Body of pancreas (tissue), 4 donors: ENCODE results near the gene VWA5B1. TPM values are rescaled to one million over a fixed set of nuclear protein-coding genes. Genes with fewer than 3 reads are reported as not detected.
A peak's percentile ranks its signal among the peaks of the same experiment; 100 is the strongest.

ENCODE experiments used
- ATAC-seq: fragments of 150-250 bp; one replicate; pipeline ENCODE4 v1.9.1; 2016
- DNase-seq, 4 donors: peaks; one replicate each; pipeline ENCODE4 v3.0.0-alpha.2; 2019
- H3K27ac ChIP-seq, 4 donors: fragments of 200-600 bp; sonication (generic); 1 replicate in 3 of 4; 2 replicates in 1 of 4; pipeline versions ENCODE4 v1.5.1 to v1.6.1; 2016 to 2019; ENCODE audit warnings: mild to moderate bottlenecking in 1 of 4, mixed read lengths in 1 of 4, moderate library complexity in 1 of 4
- H3K27me3 ChIP-seq, 2 donors: fragments of 200-600 bp; sonication (generic); one replicate each; pipeline ENCODE4 v1.6.0; 2016; ENCODE audit warnings: mild to moderate bottlenecking in 1 of 2
- H3K36me3 ChIP-seq, 2 donors: fragments of 200-600 bp; sonication (generic); replicated peaks in 1 of 2; 2 replicates each; pipeline ENCODE4 v1.5.1; 2016; ENCODE audit warnings: low read depth in 2 of 2; ENCODE audit not compliant: insufficient read depth in 1 of 2
- H3K4me1 ChIP-seq: fragments of 200-600 bp; sonication (generic); one replicate; pipeline ENCODE4 v1.6.0; 2016
- H3K4me3 ChIP-seq, 2 donors: fragments of 200-600 bp; sonication (generic); 1 replicate in 1 of 2; 2 replicates in 1 of 2; pipeline ENCODE4 v1.5.1; 2016 to 2019
- H3K9me3 ChIP-seq, 3 donors: fragments of 200-600 bp; sonication (generic); 1 replicate in 2 of 3; 2 replicates in 1 of 3; pipeline ENCODE4 v1.5.1; 2016
- POLR2A ChIP-seq, 3 donors: fragments of 450-650 bp; IDR thresholded peaks; one replicate each; pipeline ENCODE4 v1.6.1; 2016; ENCODE audit warnings: antibody characterized with exemption in 3 of 3, mild to moderate bottlenecking in 2 of 3
- WGBS, 2 donors: methylation state at CpG; one replicate each; pipeline ENCODE4 v1.1.5; 2017; 5-methylcytosine and 5-hydroxymethylcytosine counted together
- intact Hi-C: fragments of 100-400 bp; cut with DNase I; formaldehyde crosslinking; loops from one replicate; pipeline ENCODE4 v1.15.1; 2023
- total RNA-seq, 2 donors: library from RNA; depleted of rRNA; stranded (reverse); fragments of >200 nt; gene quantifications; one replicate each; pipeline ENCODE4 v1.1.0, GENCODE V29; 2016
- TF ChIP-seq, protein P1 (sequence below), 7 experiments: fragments of 450-650 bp in 4 of 7; fragments of 200-600 bp in 3 of 7; sonication (generic) in 3 of 7; IDR thresholded peaks; one replicate each; pipeline ENCODE4 v1.5.1; 2016 to 2019; ENCODE audit warnings: antibody characterized with exemption in 7 of 7

The VWA5B1 gene
- total RNA-seq, 2 donors from 2014 or later, result not detected

DNA sequence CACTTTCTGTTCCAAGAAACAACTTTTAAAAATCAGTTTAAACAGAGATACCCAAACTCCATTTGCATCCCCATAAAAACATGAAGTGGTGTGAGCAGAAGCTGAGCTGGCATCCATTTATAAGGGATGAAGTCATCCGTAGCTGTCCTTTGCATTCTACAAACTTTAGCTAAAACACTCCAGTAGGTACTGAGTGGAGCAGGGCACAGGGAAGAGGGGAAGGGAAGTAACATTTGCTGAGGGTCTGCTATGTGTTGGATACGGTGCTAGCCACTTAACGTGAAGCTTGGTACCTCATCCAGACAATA is 32.9 kb downstream of the VWA5B1 start:
- TF ChIP-seq POLR2A (IDR thresholded peaks at IDR 0.05), result no peak
- TF ChIP-seq, protein P1, sequence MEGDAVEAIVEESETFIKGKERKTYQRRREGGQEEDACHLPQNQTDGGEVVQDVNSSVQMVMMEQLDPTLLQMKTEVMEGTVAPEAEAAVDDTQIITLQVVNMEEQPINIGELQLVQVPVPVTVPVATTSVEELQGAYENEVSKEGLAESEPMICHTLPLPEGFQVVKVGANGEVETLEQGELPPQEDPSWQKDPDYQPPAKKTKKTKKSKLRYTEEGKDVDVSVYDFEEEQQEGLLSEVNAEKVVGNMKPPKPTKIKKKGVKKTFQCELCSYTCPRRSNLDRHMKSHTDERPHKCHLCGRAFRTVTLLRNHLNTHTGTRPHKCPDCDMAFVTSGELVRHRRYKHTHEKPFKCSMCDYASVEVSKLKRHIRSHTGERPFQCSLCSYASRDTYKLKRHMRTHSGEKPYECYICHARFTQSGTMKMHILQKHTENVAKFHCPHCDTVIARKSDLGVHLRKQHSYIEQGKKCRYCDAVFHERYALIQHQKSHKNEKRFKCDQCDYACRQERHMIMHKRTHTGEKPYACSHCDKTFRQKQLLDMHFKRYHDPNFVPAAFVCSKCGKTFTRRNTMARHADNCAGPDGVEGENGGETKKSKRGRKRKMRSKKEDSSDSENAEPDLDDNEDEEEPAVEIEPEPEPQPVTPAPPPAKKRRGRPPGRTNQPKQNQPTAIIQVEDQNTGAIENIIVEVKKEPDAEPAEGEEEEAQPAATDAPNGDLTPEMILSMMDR (IDR thresholded peaks at IDR 0.05), result no peak
- 64 to 92% methylated on average over 3 of the region's 3 CpGs for WGBS, 2 donors
- H3K27ac ChIP-seq, result no peak overlapping the region

DNA sequence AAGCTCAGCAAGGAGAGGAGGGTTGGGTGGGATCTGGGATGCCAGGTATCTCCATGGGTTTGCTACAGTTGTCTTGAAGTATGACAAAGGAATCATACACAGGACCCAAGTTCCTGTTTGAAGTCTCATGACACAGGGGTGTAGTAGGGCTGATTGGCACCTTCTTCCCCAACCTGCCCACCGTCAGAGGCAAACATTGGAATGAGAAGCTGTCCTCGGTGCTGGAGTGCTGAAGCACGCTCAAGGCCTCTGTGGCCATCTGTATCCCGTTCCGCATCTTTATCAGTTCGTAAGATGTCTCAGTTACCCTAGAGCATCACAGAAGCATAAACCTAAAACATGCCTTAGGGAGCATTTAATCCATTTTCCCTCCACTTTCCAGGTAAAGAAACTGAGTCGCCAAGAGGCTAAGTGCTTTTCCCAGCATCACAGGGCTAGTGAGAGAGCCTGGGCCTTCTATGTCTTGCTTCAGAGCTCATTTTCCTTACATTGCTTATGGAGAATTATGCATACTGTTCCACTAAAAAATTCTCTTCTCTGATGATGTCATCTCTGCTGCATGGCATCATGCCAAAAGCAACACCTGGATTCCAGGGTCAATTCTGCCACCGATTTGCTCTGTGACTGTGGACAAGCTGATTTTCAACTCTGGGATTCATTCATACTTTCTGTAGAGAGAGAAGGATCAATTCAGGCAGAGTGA is 34.2 kb downstream of the VWA5B1 start:
- no peaks in the 10 kb centered on the region for H3K36me3 ChIP-seq
- peaks cover 6% of the 10 kb centered on the region for H3K4me1 ChIP-seq
- DNase-seq, result peak in 2 of 4 donors; percentile 37 to 39
- no peak overlapping the region for H3K4me3 ChIP-seq
- no peaks in the 10 kb centered on the region for H3K9me3 ChIP-seq
- no peak overlapping the region for H3K27ac ChIP-seq
- TF ChIP-seq, protein P1 (IDR thresholded peaks at IDR 0.05), result no peak
- no peak for TF ChIP-seq POLR2A (IDR thresholded peaks at IDR 0.05)
- 72 to 80% methylated on average over 8 of the region's 8 CpGs for WGBS, 2 donors
- no peak for ATAC-seq
- intact Hi-C loops, result no loop called here
- no peaks in the 10 kb centered on the region for H3K27me3 ChIP-seq

More for the DNA sequence above, 32.9 kb downstream of the VWA5B1 start:
- DNase-seq (no peak), ATAC-seq (no peak)
- no peaks in the 10 kb centered on the region for H3K27me3 ChIP-seq
- no peaks in the 10 kb centered on the region for H3K9me3 ChIP-seq
- intact Hi-C loops, result no loop called here
- H3K36me3 ChIP-seq, result no peaks in the 10 kb centered on the region
- H3K4me3 ChIP-seq, result no peak overlapping the region
- peaks cover 6% of the 10 kb centered on the region for H3K4me1 ChIP-seq

DNA sequence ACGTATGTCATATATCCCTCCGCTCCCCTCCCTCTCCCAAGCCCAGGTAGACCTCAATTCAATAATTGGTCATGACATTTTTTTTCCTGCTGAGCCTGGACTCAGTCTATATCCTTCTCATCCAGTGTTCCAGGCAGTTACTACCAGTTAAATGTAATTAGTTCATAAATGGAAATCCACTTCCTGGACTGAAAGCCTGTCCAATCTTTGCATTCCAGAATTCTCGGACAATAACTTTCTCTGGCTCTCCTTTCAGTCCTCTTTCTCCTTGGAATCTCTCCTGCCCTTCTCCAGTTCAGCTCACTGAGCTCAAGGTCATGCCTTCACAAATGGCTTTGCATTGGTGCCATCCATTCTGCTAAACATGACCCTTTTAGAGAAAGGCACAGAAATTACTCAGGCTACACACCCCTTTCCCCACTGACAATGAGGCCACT is 34.8 kb downstream of the VWA5B1 start:
- intact Hi-C loops, result no loop called here
- Histone ChIP-seq H3K27me3 (no peaks in the 10 kb centered on the region), H3K36me3 (no peaks in the 10 kb centered on the region), H3K9me3 (no peaks in the 10 kb centered on the region), H3K27ac (no peak overlapping the region), H3K4me1 (peaks cover 6% of the 10 kb centered on the region), H3K4me3 (no peak overlapping the region)
- no peak for DNase-seq
- no peak for ATAC-seq
- WGBS, 2 donors, result 43 to 49% methylated on average over 3 of the region's 3 CpGs
- TF ChIP-seq POLR2A (IDR thresholded peaks at IDR 0.05), result no peak
- TF ChIP-seq, protein P1 (IDR thresholded peaks at IDR 0.05), result no peak

DNA sequence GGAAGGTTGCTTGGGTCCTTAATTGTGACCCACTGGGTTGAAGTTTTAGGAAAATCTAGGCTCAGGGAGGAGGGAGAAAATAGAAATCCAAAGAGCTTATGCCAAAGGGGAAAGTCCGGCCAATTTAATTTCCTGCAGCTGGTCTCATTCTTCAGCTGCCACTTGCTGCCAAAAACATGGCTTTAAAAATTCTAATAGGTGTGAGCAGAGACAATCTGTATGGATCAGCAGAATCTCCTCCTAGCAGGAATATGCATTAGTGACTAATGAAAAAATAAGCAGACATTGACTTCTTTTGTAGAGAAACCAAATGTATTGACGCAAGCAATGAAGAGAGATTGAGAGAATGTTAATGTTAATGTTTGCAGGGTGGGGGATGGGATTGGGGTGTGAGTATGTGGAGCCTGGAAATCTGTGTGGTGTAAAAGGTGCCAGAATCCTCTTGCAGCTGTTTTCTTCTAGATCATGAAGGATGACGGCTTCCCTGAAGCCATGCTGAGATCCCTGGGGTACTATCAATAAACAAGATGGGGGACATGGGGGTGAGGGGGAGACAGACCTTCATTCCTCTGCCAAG is 35.3 kb downstream of the VWA5B1 start:
- H3K4me3 ChIP-seq, result no peak overlapping the region
- H3K9me3 ChIP-seq, result no peaks in the 10 kb centered on the region
- no peaks in the 10 kb centered on the region for H3K27me3 ChIP-seq
- intact Hi-C loops, result no loop called here
- WGBS, 2 donors, result 48 to 50% methylated on average over 3 of the region's 3 CpGs
- H3K27ac ChIP-seq, result no peak overlapping the region
- peaks cover 6% of the 10 kb centered on the region for H3K4me1 ChIP-seq
- no peak for ATAC-seq
- no peak for TF ChIP-seq POLR2A (IDR thresholded peaks at IDR 0.05)
- TF ChIP-seq, protein P1 (IDR thresholded peaks at IDR 0.05), result no peak
- DNase-seq, result no peak
- H3K36me3 ChIP-seq, result no peaks in the 10 kb centered on the region

DNA sequence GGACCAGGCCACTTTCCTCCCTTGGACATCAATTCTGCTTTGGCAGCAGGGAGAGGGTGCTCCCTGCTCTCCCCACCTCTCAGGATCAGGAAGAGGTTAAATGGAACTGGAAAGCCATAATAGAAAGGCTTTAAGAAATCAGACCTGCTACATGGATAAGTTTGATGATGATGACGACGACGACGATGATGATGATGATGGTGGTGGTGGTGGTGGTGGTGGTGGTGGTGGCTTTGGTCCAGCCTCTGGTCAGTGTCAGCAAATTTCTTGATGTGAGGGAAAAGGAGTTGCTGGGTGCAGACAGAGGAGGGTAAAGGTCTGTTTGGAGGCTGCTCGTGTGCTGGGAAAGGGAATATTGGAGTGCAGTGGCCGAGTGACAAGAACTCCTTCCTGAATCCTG is 36.8 kb downstream of the VWA5B1 start:
- intact Hi-C loops, result no loop called here
- ATAC-seq, result no peak
- no peak for DNase-seq
- no peak overlapping the region for H3K27ac ChIP-seq
- H3K4me1 ChIP-seq, result peaks cover 6% of the 10 kb centered on the region
- no peak overlapping the region for H3K4me3 ChIP-seq
- no peaks in the 10 kb centered on the region for H3K27me3 ChIP-seq
- H3K9me3 ChIP-seq, result no peaks in the 10 kb centered on the region
- 52 to 54% methylated on average over 6 of the region's 6 CpGs for WGBS, 2 donors
- no peak for TF ChIP-seq POLR2A (IDR thresholded peaks at IDR 0.05)
- TF ChIP-seq, protein P1 (IDR thresholded peaks at IDR 0.05), result no peak
- no peaks in the 10 kb centered on the region for H3K36me3 ChIP-seq
